OCI-LY7 (cell line): ENCODE data around the gene TFCP2L1. TPM values are rescaled to one million over a fixed set of nuclear protein-coding genes. Genes with fewer than 3 reads are reported as not detected.

Source experiments
- Bru-seq: library from RNA; stranded (reverse); fragments of 400-500 nt; gene quantifications from one replicate; lab custom pipeline; 2021; lab: Mats Ljungman, UMichigan
- BruChase-seq, 2 experiments: library from RNA; stranded (reverse); fragments of 400-500 nt; gene quantifications; one replicate each; lab custom pipeline; 2021; lab: Mats Ljungman, UMichigan
- BruUV-seq: library from RNA; stranded (reverse); fragments of 400-500 nt; replicated peaks from 2 replicates; lab custom pipeline; 2021; lab: Mats Ljungman, UMichigan
- CTCF ChIA-PET: fragments of 300-600 bp; sonication (Branson Sonifier 250); formaldehyde crosslinking; loops from one replicate; lab custom pipeline; 2022; ENCODE audit warnings: antibody characterized with exemption; ENCODE audit not compliant: unreplicated experiment; lab: Charles Lee
- POLR2A ChIA-PET: fragments of 300-600 bp; sonication (Branson Sonifier 250); formaldehyde crosslinking; loops from one replicate; lab custom pipeline; 2022; ENCODE audit warnings: antibody characterized with exemption; lab: Charles Lee
- DNase-seq: peaks from one replicate; pipeline ENCODE4 v3.0.0-alpha.2; 2015; ENCODE audit warnings: low spot score
- H2AFZ ChIP-seq: fragments of 200-600 bp; sonication (generic), shearing (Covaris generic); 2 replicates; pipeline ENCODE4 v1.6.1; 2014; ENCODE audit warnings: mild to moderate bottlenecking, antibody characterized with exemption, low read length, moderate library complexity
- H3K27ac ChIP-seq: fragments of 200-600 bp; sonication (generic); 2 replicates; pipeline ENCODE4 v1.5.1; 2014; ENCODE audit warnings: mixed run types, low read depth, mild to moderate bottlenecking, moderate library complexity, low read length, inconsistent platforms; ENCODE audit not compliant: poor library complexity, severe bottlenecking
- H3K36me3 ChIP-seq: fragments of 200-600 bp; sonication (generic); 2 replicates; pipeline ENCODE4 v1.6.1; 2014; ENCODE audit warnings: mild to moderate bottlenecking, antibody characterized with exemption, low read length, moderate library complexity, mixed read lengths; ENCODE audit not compliant: insufficient read depth
- H3K4me1 ChIP-seq: fragments of 200-600 bp; sonication (generic); 2 replicates; pipeline ENCODE4 v1.5.1; 2014; ENCODE audit warnings: mild to moderate bottlenecking, low read length; ENCODE audit not compliant: insufficient read depth, poor library complexity, severe bottlenecking
- H3K4me2 ChIP-seq: fragments of 200-600 bp; sonication (generic); 2 replicates; pipeline ENCODE4 v1.6.1; 2014; ENCODE audit warnings: mild to moderate bottlenecking, low read length
- H3K4me3 ChIP-seq: fragments of 200-600 bp; sonication (generic); 2 replicates; pipeline ENCODE4 v1.5.1; 2014; ENCODE audit warnings: mild to moderate bottlenecking, low read depth, low read length; ENCODE audit not compliant: poor library complexity, severe bottlenecking
- H3K79me2 ChIP-seq: fragments of 200-600 bp; sonication (generic); 2 replicates; pipeline ENCODE4 v1.6.1; 2016; ENCODE audit warnings: low read depth, mild to moderate bottlenecking, low read length, moderate library complexity, mixed read lengths; ENCODE audit not compliant: insufficient read depth
- H3K9me2 ChIP-seq: fragments of 200-600 bp; sonication (generic); 2 replicates; pipeline ENCODE4 v1.6.1; 2016; ENCODE audit warnings: mild to moderate bottlenecking, low read length, mixed read lengths; ENCODE audit not compliant: insufficient read depth
- H3K9me3 ChIP-seq: fragments of 200-600 bp; sonication (generic); 2 replicates; pipeline ENCODE4 v1.6.1; 2014; ENCODE audit warnings: mild to moderate bottlenecking, mixed run types, low read length, mixed read lengths
- H4K20me1 ChIP-seq: fragments of 200-600 bp; sonication (generic); 2 replicates; pipeline ENCODE4 v1.6.1; 2014; ENCODE audit warnings: mild to moderate bottlenecking, antibody characterized with exemption, low read length, moderate library complexity, mixed read lengths; ENCODE audit not compliant: insufficient read depth
- CTCF ChIP-seq: fragments of 200-600 bp; sonication (generic); conservative IDR thresholded peaks from 2 replicates; pipeline ENCODE4 v1.5.1; 2014; ENCODE audit warnings: mild to moderate bottlenecking, antibody characterized with exemption, low read length, moderate library complexity, mixed read lengths
- EZH2phosphoT487 ChIP-seq: fragments of 200-600 bp; sonication (generic); IDR thresholded peaks from 2 replicates; pipeline ENCODE4 v1.6.1; 2018; ENCODE audit warnings: low read depth, borderline replicate concordance, mild to moderate bottlenecking, mixed run types, antibody characterized with exemption, low read length, moderate library complexity, mixed read lengths
- intact Hi-C: fragments of 100-400 bp; cut with micrococcal nuclease; formaldehyde crosslinking; loops from one replicate; pipeline ENCODE4 v1.10.0; 2022; ENCODE audit not compliant: unreplicated experiment
- long read RNA-seq: library from polyadenylated mRNA; stranded (forward); transcript quantifications from one replicate; pipeline ENCODE4 v2.0.0, GENCODE V29; 2022
- total RNA-seq, 2 experiments: library from RNA; depleted of rRNA in 1 of 2; stranded (reverse); fragments of >200 nt in 1 of 2; shearing (Covaris generic) in 1 of 2; gene quantifications; 2 replicates each; pipeline ENCODE4 v1.2.3, GENCODE V29; 2014 to 2022

Gene TFCP2L1
- 0.06 and 0.18 TPM in 2 replicates for total RNA-seq (2014; rRNA removed; shearing (Covaris generic))
- 1.4 and 3.7 TPM in 2 replicates for total RNA-seq (2022)
- percentile 44 among the genes with signal in this experiment for Bru-seq, nascent RNA
- percentile 39 among the genes with signal in this experiment for BruChase-seq, experiment 1, labeled RNA remaining after a 6-hour chase
- percentile 49 among the genes with signal in this experiment for BruChase-seq, experiment 2, labeled RNA remaining after a 2-hour chase
- long read RNA-seq, full-length matches to known transcripts, result 2 of 8 reads
- long read RNA-seq, partial matches to known transcripts, result 0 of 8 reads
- long read RNA-seq, other reads (novel, unspliced or antisense), result 6 of 8 reads

GRCh38 chr2:121284463-121285449 lies at the start of gene TFCP2L1:
TFCP2L1 (minus strand) TSS chr2:121285202; CDS start chr2:121285109, 93 bp downstream.
- POLR2A ChIA-PET, result no interaction called here
- H3K9me2 ChIP-seq, result no peaks in the 10 kb centered on the region
- peak within 1 kb of the TSS; percentile 67; the same call in 1 of the 2 replicates for H2AFZ ChIP-seq
- H3K9me3 ChIP-seq, result no peaks in the 10 kb centered on the region
- H3K36me3 ChIP-seq, result no peaks in the 10 kb centered on the region
- intact Hi-C loops, result no loop called here
- H4K20me1 ChIP-seq, result no peaks in the 10 kb centered on the region
- BruUV-seq, result no TSS peak
- H3K4me1 ChIP-seq, result peaks cover 11% of the 10 kb centered on the region
- H3K4me3 ChIP-seq, result peak within 1 kb of the TSS; percentile 64
- no peaks in the 10 kb centered on the region for H3K79me2 ChIP-seq
- H3K4me2 ChIP-seq, result peak within 1 kb of the TSS; percentile 67
- CTCF ChIA-PET, result interaction anchor here (0.6 kb wide), 1 partner anchor 28 kb away, joined by 4 read pairs; no protein-coding TSS in a partner anchor
- TF ChIP-seq CTCF (no peak), EZH2phosphoT487 (no peak)
- DNase-seq, result peak; percentile 60
- no peak within 1 kb of the TSS for H3K27ac ChIP-seq

GRCh38 chr2:121333834-121334558 lies 49.0 kb upstream of the TFCP2L1 start:
- Histone ChIP-seq H3K4me3 (no peak overlapping the region), H3K79me2 (no peaks in the 10 kb centered on the region), H4K20me1 (no peaks in the 10 kb centered on the region), H3K36me3 (no peaks in the 10 kb centered on the region), H3K4me1 (peaks cover 5% of the 10 kb centered on the region), H3K27ac (no peak overlapping the region), H3K4me2 (no peak overlapping the region), H3K9me3 (no peaks in the 10 kb centered on the region), H3K9me2 (no peaks in the 10 kb centered on the region), H2AFZ (no peak overlapping the region)
- intact Hi-C loops, result no loop called here
- TF ChIP-seq CTCF, result no peak
- no peak for TF ChIP-seq EZH2phosphoT487
- CTCF ChIA-PET, result no interaction called here
- no TSS peak for BruUV-seq
- DNase-seq, result no peak
- POLR2A ChIA-PET, result interaction anchor here (0.6 to 0.8 kb wide), 3 partner anchors 32 to 217 kb away, joined by 3 to 4 read pairs (median 4); no protein-coding TSS in a partner anchor
